ENCODE measurements around the gene WIPF2.

DNA sequence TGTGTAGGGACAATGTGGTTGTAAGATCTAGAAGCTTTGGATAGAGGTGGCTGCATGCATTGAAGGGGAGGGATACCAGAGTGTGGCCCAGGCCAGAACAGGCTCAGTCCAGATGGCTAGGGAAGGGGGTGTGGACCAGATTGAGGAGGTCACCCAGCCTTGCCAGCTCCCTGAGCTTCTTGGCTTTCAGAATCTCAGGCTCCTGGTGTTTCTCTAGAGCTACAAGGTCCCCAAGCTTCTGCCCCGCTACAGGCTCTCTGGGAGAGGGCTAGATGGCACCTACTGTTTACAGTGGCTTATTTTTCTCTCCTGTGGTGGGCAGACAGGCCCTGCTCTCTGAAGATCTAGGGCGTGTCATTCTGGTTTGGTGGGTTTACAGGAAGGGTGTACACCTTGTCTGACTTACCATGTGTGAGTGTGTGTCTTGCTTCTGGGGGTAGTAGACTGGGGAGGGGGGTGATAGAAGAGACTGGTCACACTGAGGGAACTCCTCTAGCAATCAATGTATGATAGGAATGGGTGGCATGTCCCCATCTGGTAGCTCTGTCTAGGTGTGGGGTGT is 90.9 kb downstream of the WIPF2 start:
- TF ChIP-seq, protein P1, sequence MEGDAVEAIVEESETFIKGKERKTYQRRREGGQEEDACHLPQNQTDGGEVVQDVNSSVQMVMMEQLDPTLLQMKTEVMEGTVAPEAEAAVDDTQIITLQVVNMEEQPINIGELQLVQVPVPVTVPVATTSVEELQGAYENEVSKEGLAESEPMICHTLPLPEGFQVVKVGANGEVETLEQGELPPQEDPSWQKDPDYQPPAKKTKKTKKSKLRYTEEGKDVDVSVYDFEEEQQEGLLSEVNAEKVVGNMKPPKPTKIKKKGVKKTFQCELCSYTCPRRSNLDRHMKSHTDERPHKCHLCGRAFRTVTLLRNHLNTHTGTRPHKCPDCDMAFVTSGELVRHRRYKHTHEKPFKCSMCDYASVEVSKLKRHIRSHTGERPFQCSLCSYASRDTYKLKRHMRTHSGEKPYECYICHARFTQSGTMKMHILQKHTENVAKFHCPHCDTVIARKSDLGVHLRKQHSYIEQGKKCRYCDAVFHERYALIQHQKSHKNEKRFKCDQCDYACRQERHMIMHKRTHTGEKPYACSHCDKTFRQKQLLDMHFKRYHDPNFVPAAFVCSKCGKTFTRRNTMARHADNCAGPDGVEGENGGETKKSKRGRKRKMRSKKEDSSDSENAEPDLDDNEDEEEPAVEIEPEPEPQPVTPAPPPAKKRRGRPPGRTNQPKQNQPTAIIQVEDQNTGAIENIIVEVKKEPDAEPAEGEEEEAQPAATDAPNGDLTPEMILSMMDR (IDR thresholded peaks at IDR 0.05), result no peak
- no peak for TF ChIP-seq POLR2A (IDR thresholded peaks at IDR 0.05)

Data from adrenal gland (tissue), 5 donors.